SK-N-SH (cell line): ENCODE results near the gene KIF12. TPM values are rescaled to one million over a fixed set of nuclear protein-coding genes. Genes with fewer than 3 reads are reported as not detected.

Experiments
- CTCF ChIA-PET: fragments of 300-600, 350-600 bp; formaldehyde crosslinking; extraction: SDS; loops from one replicate; lab custom pipeline; 2021; lab: Yijun Ruan, JAX
- POLR2A ChIA-PET: fragments of 350-600 bp; sonication (Branson Sonifier 250); formaldehyde crosslinking; extraction: SDS; loops from one replicate; lab custom pipeline; 2020; ENCODE audit warnings: antibody characterized with exemption, inconsistent platforms; lab: Yijun Ruan, JAX
- DNase-seq: peaks from one replicate; pipeline ENCODE4 v3.0.0; 2012
- H2AFZ ChIP-seq: fragments of 200-600 bp; sonication (generic); 2 replicates; pipeline ENCODE4 v1.8.1; 2016; ENCODE audit warnings: antibody characterized with exemption, mild to moderate bottlenecking, low read depth
- H3F3A ChIP-seq: fragments of 200-600 bp; sonication (generic); replicated peaks from 2 replicates; pipeline ENCODE3; 2016; ENCODE audit warnings: antibody characterized with exemption, mild to moderate bottlenecking; ENCODE audit not compliant: insufficient read depth
- H3K27ac ChIP-seq, 2 experiments: fragments of 200-500 bp in 1 of 2; fragments of 200-600 bp in 1 of 2; sonication (Bioruptor generic) in 1 of 2; sonication (generic), shearing (Covaris generic) in 1 of 2; 2 replicates each; pipeline versions ENCODE4 v1.5.1 to v1.6.1; 2014 to 2016; ENCODE audit warnings: low read depth in 2 of 2, inconsistent platforms in 1 of 2, low read length in 1 of 2, mild to moderate bottlenecking in 1 of 2, mixed read lengths in 1 of 2
- H3K27me3 ChIP-seq: fragments of 200-600 bp; sonication (generic), shearing (Covaris generic); 2 replicates; pipeline ENCODE4 v1.6.1; 2016; ENCODE audit warnings: mixed run types; ENCODE audit not compliant: insufficient read depth
- H3K36me3 ChIP-seq, 2 experiments: fragments of 200-500 bp in 1 of 2; fragments of 200-600 bp in 1 of 2; sonication (Bioruptor generic) in 1 of 2; sonication (generic) in 1 of 2; replicated peaks in 1 of 2; 2 replicates each; pipeline versions ENCODE3 to v1.5.1; 2014 to 2016; ENCODE audit warnings: low read length in 1 of 2, mild to moderate bottlenecking in 1 of 2; ENCODE audit not compliant: insufficient read depth in 2 of 2, control insufficient read depth in 1 of 2
- H3K4me1 ChIP-seq, 2 experiments: fragments of 200-500 bp in 1 of 2; fragments of 200-600 bp in 1 of 2; sonication (Bioruptor generic) in 1 of 2; sonication (generic), shearing (Covaris generic) in 1 of 2; 2 replicates each; pipeline versions ENCODE4 v1.5.1 to v1.6.1; 2014 to 2016; ENCODE audit warnings: low read depth in 1 of 2, low read length in 1 of 2, mixed run types in 1 of 2; ENCODE audit not compliant: insufficient read depth in 2 of 2, control insufficient read depth in 1 of 2
- H3K4me2 ChIP-seq: fragments of 200-600 bp; sonication (generic), shearing (Covaris generic); 2 replicates; pipeline ENCODE4 v1.6.1; 2017; ENCODE audit warnings: mixed run types
- H3K4me3 ChIP-seq, 2 experiments: fragments of 200-500 bp in 1 of 2; fragments of 200-600 bp in 1 of 2; sonication (Bioruptor generic) in 1 of 2; sonication (generic), shearing (Covaris generic) in 1 of 2; 2 replicates each; pipeline versions ENCODE4 v1.5.1 to v1.8.1; 2014 to 2016; ENCODE audit warnings: low read depth in 2 of 2, inconsistent platforms in 1 of 2, low read length in 1 of 2, mild to moderate bottlenecking in 1 of 2, mixed read lengths in 1 of 2, moderate library complexity in 1 of 2
- H3K79me2 ChIP-seq: fragments of 200-600 bp; sonication (generic); 2 replicates; pipeline ENCODE4 v1.8.1; 2017; ENCODE audit warnings: mild to moderate bottlenecking; ENCODE audit not compliant: insufficient read depth
- H3K9ac ChIP-seq: fragments of 200-600 bp; sonication (generic); 2 replicates; pipeline ENCODE4 v1.6.1; 2017; ENCODE audit warnings: mixed run types
- H3K9me2 ChIP-seq: fragments of 200-600 bp; sonication (generic); 2 replicates; pipeline ENCODE4 v1.6.1; 2017; ENCODE audit warnings: mixed run types
- H3K9me3 ChIP-seq: fragments of 200-600 bp; sonication (generic); 2 replicates; pipeline ENCODE4 v1.6.1; 2017; ENCODE audit warnings: mixed run types, mild to moderate bottlenecking, moderate library complexity
- H4K20me1 ChIP-seq: fragments of 200-600 bp; sonication (generic); 2 replicates; pipeline ENCODE4 v1.6.1; 2017; ENCODE audit warnings: mild to moderate bottlenecking, mixed run types; ENCODE audit not compliant: insufficient read depth
- CHD2 ChIP-seq: fragments of 150-350 bp; IDR thresholded peaks from 2 replicates; pipeline ENCODE4 v1.6.1; 2018; ENCODE audit warnings: low read length; ENCODE audit not compliant: partially characterized antibody
- ELF1 ChIP-seq: IDR thresholded peaks from 2 replicates; pipeline ENCODE4 v1.4.0; 2012
- EP300 ChIP-seq, 2 experiments: IDR thresholded peaks; 2 replicates each; pipeline versions ENCODE4 v1.4.0 to v1.6.1; 2012; ENCODE audit warnings: borderline replicate concordance in 1 of 2, low read depth in 1 of 2, low read length in 1 of 2
- MEF2A ChIP-seq: IDR thresholded peaks from 2 replicates; pipeline ENCODE4 v1.4.0; 2012; ENCODE audit warnings: low read depth, borderline replicate concordance
- RAD21 ChIP-seq: IDR thresholded peaks from 2 replicates; pipeline ENCODE4 v1.6.1; 2012; ENCODE audit warnings: mild to moderate bottlenecking, low read length
- RCOR1 ChIP-seq: fragments of 150-350 bp; IDR thresholded peaks from 2 replicates; pipeline ENCODE4 v1.6.1; 2017; ENCODE audit warnings: antibody characterized with exemption, low read length
- RXRA ChIP-seq: IDR thresholded peaks from 2 replicates; pipeline ENCODE4 v1.4.0; 2012; ENCODE audit warnings: low read depth, mild to moderate bottlenecking, borderline replicate concordance
- SIN3A ChIP-seq: IDR thresholded peaks from 2 replicates; pipeline ENCODE4 v1.6.1; 2012; ENCODE audit warnings: low read depth, mild to moderate bottlenecking, low read length, moderate library complexity, borderline replicate concordance
- SMC3 ChIP-seq: IDR thresholded peaks from 2 replicates; pipeline ENCODE4 v1.6.1; 2012; ENCODE audit warnings: low read depth, low read length, improper control_type of control experiment
- TCF12 ChIP-seq: IDR thresholded peaks from 2 replicates; pipeline ENCODE4 v1.4.0; 2012
- WGBS: methylation state at CpG from one replicate; pipeline ENCODE4 v1.1.6; 2017; ENCODE audit warnings: low lambda C conversion rate; 5-methylcytosine and 5-hydroxymethylcytosine counted together
- polyA plus RNA-seq, 3 experiments: library from polyadenylated mRNA; depleted of rRNA; stranded (reverse); fragments of >200 nt; gene quantifications; 2 replicates each; pipeline ENCODE4 v1.2.3, GENCODE V29; 2012
- TF ChIP-seq, protein P1 (sequence below): IDR thresholded peaks from 2 replicates; pipeline ENCODE4 v1.6.1; 2012; ENCODE audit warnings: mild to moderate bottlenecking, low read depth, low read length, moderate library complexity
- TF ChIP-seq, protein P2 (sequence below): fragments of 200-600 bp; sonication (generic); IDR thresholded peaks from 2 replicates; pipeline ENCODE4 v1.6.1; 2017; ENCODE audit warnings: antibody characterized with exemption, mild to moderate bottlenecking, moderate library complexity
- TF ChIP-seq, protein P3 (sequence below): IDR thresholded peaks from 2 replicates; pipeline ENCODE4; 2012
- TF ChIP-seq, protein P4 (sequence below): IDR thresholded peaks from 2 replicates; pipeline ENCODE4 v1.4.0; 2012; ENCODE audit warnings: low read depth, borderline replicate concordance

The KIF12 gene
- polyA plus RNA-seq, 1 of the 3 experiments (the other 2 are of a cell fraction): 0.35 TPM

DNA sequence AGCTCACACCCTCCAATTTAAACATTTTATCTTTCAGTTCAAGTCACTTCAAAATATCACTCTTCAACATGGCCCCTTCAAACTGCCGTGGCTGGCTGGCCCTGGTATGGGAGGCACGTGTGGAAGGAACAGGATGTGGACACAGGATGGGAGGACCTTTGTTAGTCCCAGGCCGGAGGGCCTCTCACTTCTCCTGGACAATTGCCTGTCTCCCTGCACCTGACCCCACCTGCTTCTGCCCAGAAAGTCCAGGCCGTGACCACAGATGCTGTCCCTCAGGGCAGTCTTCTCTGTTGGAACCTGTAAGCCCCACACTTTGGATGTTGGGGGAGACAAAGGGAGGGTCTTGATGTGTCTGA lies 40.4 kb downstream of the KIF12 start:
- no peaks in the 10 kb centered on the region for H3K9me2 ChIP-seq
- 85% methylated on average over 3 of the region's 4 CpGs for WGBS
- H3K4me3 ChIP-seq: no peak overlapping the region
- no peaks in the 10 kb centered on the region for H4K20me1 ChIP-seq
- no peak overlapping the region for H3K9ac ChIP-seq
- H2AFZ ChIP-seq: no peak overlapping the region
- TF ChIP-seq, protein P1, sequence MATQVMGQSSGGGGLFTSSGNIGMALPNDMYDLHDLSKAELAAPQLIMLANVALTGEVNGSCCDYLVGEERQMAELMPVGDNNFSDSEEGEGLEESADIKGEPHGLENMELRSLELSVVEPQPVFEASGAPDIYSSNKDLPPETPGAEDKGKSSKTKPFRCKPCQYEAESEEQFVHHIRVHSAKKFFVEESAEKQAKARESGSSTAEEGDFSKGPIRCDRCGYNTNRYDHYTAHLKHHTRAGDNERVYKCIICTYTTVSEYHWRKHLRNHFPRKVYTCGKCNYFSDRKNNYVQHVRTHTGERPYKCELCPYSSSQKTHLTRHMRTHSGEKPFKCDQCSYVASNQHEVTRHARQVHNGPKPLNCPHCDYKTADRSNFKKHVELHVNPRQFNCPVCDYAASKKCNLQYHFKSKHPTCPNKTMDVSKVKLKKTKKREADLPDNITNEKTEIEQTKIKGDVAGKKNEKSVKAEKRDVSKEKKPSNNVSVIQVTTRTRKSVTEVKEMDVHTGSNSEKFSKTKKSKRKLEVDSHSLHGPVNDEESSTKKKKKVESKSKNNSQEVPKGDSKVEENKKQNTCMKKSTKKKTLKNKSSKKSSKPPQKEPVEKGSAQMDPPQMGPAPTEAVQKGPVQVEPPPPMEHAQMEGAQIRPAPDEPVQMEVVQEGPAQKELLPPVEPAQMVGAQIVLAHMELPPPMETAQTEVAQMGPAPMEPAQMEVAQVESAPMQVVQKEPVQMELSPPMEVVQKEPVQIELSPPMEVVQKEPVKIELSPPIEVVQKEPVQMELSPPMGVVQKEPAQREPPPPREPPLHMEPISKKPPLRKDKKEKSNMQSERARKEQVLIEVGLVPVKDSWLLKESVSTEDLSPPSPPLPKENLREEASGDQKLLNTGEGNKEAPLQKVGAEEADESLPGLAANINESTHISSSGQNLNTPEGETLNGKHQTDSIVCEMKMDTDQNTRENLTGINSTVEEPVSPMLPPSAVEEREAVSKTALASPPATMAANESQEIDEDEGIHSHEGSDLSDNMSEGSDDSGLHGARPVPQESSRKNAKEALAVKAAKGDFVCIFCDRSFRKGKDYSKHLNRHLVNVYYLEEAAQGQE: no peak
- TF ChIP-seq RCOR1 (no peak), MEF2A (no peak), ELF1 (no peak)
- TF ChIP-seq, protein P2, sequence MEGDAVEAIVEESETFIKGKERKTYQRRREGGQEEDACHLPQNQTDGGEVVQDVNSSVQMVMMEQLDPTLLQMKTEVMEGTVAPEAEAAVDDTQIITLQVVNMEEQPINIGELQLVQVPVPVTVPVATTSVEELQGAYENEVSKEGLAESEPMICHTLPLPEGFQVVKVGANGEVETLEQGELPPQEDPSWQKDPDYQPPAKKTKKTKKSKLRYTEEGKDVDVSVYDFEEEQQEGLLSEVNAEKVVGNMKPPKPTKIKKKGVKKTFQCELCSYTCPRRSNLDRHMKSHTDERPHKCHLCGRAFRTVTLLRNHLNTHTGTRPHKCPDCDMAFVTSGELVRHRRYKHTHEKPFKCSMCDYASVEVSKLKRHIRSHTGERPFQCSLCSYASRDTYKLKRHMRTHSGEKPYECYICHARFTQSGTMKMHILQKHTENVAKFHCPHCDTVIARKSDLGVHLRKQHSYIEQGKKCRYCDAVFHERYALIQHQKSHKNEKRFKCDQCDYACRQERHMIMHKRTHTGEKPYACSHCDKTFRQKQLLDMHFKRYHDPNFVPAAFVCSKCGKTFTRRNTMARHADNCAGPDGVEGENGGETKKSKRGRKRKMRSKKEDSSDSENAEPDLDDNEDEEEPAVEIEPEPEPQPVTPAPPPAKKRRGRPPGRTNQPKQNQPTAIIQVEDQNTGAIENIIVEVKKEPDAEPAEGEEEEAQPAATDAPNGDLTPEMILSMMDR: no peak
- no peaks in the 10 kb centered on the region for H3K36me3 ChIP-seq
- no peak for DNase-seq
- POLR2A ChIA-PET: no interaction called here
- H3K27me3 ChIP-seq: no peaks in the 10 kb centered on the region
- no peak overlapping the region for H3K27ac ChIP-seq
- no peaks in the 10 kb centered on the region for H3F3A ChIP-seq
- no peaks in the 10 kb centered on the region for H3K79me2 ChIP-seq
- H3K4me2 ChIP-seq: no peak overlapping the region
- no peaks in the 10 kb centered on the region for H3K9me3 ChIP-seq
- CTCF ChIA-PET: interaction anchor here (1.1 to 2.6 kb wide), 5 partner anchors 24 to 321 kb away, joined by 3 to 14 read pairs (median 4); no protein-coding TSS in a partner anchor
- H3K4me1 ChIP-seq: no peaks in the 10 kb centered on the region; a peak in 1 of 4 replicates

DNA sequence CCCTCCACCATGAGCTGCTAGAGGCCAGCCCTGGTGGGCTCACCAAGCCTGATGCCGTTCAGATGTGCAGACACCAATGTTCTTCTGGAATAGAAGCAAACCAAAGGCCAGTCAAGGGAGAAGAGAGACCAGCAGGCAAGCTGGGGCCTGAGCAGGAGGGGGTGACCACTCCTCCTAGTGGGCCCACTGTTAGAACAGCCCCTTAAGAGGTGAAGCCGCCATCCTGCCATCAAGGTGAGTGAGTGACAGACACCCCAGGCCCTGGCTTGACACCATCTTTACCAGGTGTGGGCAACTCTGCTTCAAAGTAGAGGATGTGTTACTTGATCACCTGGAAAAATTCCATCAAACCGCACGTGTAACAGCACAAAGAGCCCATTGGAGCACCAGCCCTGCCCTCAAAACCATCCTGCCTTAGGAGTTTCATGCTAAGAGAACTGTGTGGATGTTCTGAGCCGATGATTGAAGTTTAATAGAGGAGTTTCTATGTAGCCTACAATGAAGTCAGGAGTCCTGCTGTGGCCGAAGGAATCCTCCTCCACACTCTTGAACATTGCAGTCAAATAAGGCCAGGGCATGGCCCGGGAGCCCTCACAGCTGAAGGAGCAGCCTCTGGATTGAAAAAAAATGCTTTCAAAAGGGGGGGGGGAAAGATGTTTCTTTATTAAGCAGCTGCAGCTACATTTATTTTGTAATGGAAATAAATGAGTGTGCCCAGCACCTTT lies 41.8 kb downstream of the KIF12 start:
- CTCF ChIA-PET: interaction anchor here (0.5 to 2.0 kb wide), 5 partner anchors 51 to 320 kb away, joined by 3 to 7 read pairs (median 4); partner anchors contain the start of gene COL27A1

More for the DNA sequence above, 41.8 kb downstream of the KIF12 start:
- Histone ChIP-seq H3K4me2 (no peak overlapping the region), H4K20me1 (no peaks in the 10 kb centered on the region)
- TF ChIP-seq RXRA (no peak), RCOR1 (no peak), TCF12 (no peak), EP300 (IDR thresholded peaks at IDR 0.05; ENCODE audit: borderline replicate concordance in 1 of 2, low read depth in 1 of 2, low read length in 1 of 2) (no peak), RAD21 (no peak), SIN3A (no peak), SMC3 (no peak), CHD2 (no peak)
- TF ChIP-seq, protein P3, sequence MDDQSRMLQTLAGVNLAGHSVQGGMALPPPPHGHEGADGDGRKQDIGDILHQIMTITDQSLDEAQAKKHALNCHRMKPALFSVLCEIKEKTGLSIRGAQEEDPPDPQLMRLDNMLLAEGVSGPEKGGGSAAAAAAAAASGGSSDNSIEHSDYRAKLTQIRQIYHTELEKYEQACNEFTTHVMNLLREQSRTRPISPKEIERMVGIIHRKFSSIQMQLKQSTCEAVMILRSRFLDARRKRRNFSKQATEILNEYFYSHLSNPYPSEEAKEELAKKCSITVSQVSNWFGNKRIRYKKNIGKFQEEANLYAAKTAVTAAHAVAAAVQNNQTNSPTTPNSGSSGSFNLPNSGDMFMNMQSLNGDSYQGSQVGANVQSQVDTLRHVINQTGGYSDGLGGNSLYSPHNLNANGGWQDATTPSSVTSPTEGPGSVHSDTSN: no peak
- TF ChIP-seq, protein P4, sequence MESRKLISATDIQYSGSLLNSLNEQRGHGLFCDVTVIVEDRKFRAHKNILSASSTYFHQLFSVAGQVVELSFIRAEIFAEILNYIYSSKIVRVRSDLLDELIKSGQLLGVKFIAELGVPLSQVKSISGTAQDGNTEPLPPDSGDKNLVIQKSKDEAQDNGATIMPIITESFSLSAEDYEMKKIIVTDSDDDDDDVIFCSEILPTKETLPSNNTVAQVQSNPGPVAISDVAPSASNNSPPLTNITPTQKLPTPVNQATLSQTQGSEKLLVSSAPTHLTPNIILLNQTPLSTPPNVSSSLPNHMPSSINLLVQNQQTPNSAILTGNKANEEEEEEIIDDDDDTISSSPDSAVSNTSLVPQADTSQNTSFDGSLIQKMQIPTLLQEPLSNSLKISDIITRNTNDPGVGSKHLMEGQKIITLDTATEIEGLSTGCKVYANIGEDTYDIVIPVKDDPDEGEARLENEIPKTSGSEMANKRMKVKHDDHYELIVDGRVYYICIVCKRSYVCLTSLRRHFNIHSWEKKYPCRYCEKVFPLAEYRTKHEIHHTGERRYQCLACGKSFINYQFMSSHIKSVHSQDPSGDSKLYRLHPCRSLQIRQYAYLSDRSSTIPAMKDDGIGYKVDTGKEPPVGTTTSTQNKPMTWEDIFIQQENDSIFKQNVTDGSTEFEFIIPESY: no peak
- TF ChIP-seq, all 33 proteins: peak for 0
- DNase-seq: no peak
- Histone ChIP-seq H3K36me3 (peaks cover 0 to 4% of the 10 kb centered on the region in 2 experiments), H3K9me2 (no peaks in the 10 kb centered on the region), H3K27me3 (no peaks in the 10 kb centered on the region), H2AFZ (no peak overlapping the region), H3K9me3 (no peaks in the 10 kb centered on the region), H3K79me2 (no peaks in the 10 kb centered on the region), H3K4me1 (no peaks in the 10 kb centered on the region; a peak in 1 of 4 replicates), H3K4me3 (no peak overlapping the region), H3F3A (no peaks in the 10 kb centered on the region), H3K9ac (no peak overlapping the region), H3K27ac (no peak overlapping the region)
- WGBS: 90% methylated on average over 5 of the region's 7 CpGs
- POLR2A ChIA-PET: no interaction called here
